Putamen (tissue), 1 donor: Measurements from ENCODE around the gene ARL15.
"Not testable (repeated sequence)": the region's sequence is repeated elsewhere in the genome, so short reads cannot be mapped to it uniquely, and the experiment has no call there.

Source experiments
- DNase-seq: peaks from one replicate; pipeline ENCODE4 v3.0.0-alpha.2; 2016; ENCODE audit warnings: low spot score

ARL15 gene

GRCh38 chr5:53890490-53890889 is 419.9 kb downstream of the ARL15 start:
- no peak for DNase-seq

GRCh38 chr5:53884844-53885243 is 425.5 kb downstream of the ARL15 start:
- DNase-seq, result no peak

GRCh38 chr5:53884417-53884816 is 426.0 kb downstream of the ARL15 start:
- no peak for DNase-seq

- no peak for DNase-seq
Measured at GRCh38 chr5:53882676-53883031, 427.7 kb downstream of the ARL15 start.

- no peak for DNase-seq
Measured at GRCh38 chr5:53882006-53882675, 428.2 kb downstream of the ARL15 start.

- DNase-seq, result no peak
Measured at GRCh38 chr5:53879708-53880323, 430.6 kb downstream of the ARL15 start.

- no peak for DNase-seq
Measured at GRCh38 chr5:53878015-53878414, 432.4 kb downstream of the ARL15 start.

- no peak for DNase-seq
Measured at GRCh38 chr5:53877243-53877642, 433.1 kb downstream of the ARL15 start.

- DNase-seq, result no peak
Measured at GRCh38 chr5:53874409-53874808, 436.0 kb downstream of the ARL15 start.

- no peak for DNase-seq
Measured at GRCh38 chr5:53873235-53873634, 437.1 kb downstream of the ARL15 start.

- no peak for DNase-seq
Measured at GRCh38 chr5:53871775-53872174, 438.6 kb downstream of the ARL15 start.

- no peak for DNase-seq
Measured at GRCh38 chr5:53871050-53871449, 439.3 kb downstream of the ARL15 start.

GRCh38 chr5:53858700-53859456 is 451.5 kb downstream of the ARL15 start:
- DNase-seq, result no peak

GRCh38 chr5:53856506-53856905 is 453.9 kb downstream of the ARL15 start:
- no peak for DNase-seq

GRCh38 chr5:53836851-53837430 is 473.4 kb downstream of the ARL15 start:
- not testable (repeated sequence) for DNase-seq

- no peak for DNase-seq
Measured at GRCh38 chr5:53834500-53834899, 475.9 kb downstream of the ARL15 start.
